Mesenteric fat pad (tissue), 1 donor: Measurements from ENCODE around the gene HES6. TPM values are rescaled to one million over a fixed set of nuclear protein-coding genes. Genes with fewer than 3 reads are reported as not detected.

ENCODE experiments used
- DNase-seq: peaks from one replicate; pipeline ENCODE4 v3.0.0-alpha.2; 2020; ENCODE audit warnings: low spot score
- long read RNA-seq: library from polyadenylated mRNA; unstranded; transcript quantifications from one replicate; pipeline ENCODE4 v2.0.0, GENCODE V29; 2020
- total RNA-seq: library from RNA; stranded (reverse); fragmentation: NEBNext Ultra II Directional; extraction: Animal tissue kit (Norgen Biotek cat#: 25700); gene quantifications from one replicate; pipeline ENCODE4 v1.2.1, GENCODE V29; 2021
- donor health status: DM: yes; HTN: yes; CAD: no.

HES6 gene, protein sequence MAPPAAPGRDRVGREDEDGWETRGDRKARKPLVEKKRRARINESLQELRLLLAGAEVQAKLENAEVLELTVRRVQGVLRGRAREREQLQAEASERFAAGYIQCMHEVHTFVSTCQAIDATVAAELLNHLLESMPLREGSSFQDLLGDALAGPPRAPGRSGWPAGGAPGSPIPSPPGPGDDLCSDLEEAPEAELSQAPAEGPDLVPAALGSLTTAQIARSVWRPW
- 4.3 TPM for total RNA-seq
- long read RNA-seq, partial matches to known transcripts, result 0 of 3 reads
- long read RNA-seq, other reads (novel, unspliced or antisense), result 1 of 3 reads

DNA sequence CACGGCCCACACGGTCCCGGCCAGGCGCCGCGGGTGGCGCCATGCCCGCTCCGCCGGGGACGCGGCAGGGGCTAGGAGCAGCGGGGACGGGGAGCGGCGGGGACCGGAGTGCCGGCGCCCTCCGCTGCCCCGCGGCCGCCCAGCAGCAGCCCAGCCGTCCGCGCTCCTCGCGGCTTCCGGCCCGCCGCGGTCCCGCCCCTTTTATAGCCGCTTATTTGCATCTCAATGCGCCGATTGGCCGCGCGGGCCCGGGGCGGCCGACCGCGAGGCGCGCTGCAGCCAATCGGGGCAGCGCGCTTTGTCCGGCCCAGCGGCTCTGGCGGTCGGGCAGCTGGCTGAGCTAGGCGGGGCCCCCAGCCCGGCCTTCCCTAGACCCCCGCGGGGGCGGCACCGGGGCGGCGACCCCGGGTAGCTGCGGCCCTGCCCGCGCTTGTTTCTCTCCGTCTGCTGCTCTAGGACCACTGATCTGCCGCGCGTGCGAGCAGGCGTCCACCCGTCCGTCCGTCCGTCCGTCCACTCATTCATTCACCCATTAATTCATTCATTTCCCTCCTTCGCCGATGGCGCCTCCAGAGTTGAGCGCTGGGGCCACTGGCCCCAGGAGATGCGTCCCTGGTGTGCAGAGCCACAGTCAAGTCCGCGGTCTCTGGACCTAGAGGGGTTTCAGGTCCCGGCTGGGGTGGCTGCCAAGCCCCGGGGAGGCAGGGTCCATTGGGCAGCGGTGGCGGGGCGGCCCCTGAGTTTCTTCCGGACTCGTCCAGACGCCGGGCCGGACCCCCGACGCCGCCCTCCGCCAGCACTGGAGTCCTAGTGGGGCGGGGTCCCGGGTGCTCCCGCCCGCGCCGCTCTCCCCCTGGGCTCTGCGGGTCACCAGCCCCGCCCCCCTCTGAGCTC is at the start of gene HES6:
Gene HES6 (minus strand): TSS at position 176 of the 894 bp plus-strand sequence. CDS start 133 bp downstream, at position 43.
- DNase-seq, result peak; percentile 96

DNA sequence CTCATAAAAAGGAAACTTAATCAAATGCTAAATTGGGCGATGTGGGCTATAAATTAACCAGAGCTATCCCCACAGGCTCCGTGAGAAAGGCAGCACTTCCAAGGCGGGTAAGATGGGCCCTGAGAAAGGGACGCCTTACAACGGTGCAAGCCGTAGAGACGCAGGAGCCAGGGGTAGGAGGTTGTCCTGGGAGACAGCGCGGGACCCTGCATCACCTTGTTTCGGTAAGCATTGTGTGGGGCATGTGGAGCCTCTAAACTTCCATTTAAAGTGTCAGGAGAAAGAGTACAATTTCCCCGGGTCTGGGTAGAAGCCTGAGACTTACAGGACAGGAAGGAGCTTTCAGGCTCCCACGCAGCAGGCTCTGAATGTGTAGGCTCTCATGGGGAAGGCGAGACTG is 49.7 kb upstream of the HES6 start:
- DNase-seq, result no peak

DNA sequence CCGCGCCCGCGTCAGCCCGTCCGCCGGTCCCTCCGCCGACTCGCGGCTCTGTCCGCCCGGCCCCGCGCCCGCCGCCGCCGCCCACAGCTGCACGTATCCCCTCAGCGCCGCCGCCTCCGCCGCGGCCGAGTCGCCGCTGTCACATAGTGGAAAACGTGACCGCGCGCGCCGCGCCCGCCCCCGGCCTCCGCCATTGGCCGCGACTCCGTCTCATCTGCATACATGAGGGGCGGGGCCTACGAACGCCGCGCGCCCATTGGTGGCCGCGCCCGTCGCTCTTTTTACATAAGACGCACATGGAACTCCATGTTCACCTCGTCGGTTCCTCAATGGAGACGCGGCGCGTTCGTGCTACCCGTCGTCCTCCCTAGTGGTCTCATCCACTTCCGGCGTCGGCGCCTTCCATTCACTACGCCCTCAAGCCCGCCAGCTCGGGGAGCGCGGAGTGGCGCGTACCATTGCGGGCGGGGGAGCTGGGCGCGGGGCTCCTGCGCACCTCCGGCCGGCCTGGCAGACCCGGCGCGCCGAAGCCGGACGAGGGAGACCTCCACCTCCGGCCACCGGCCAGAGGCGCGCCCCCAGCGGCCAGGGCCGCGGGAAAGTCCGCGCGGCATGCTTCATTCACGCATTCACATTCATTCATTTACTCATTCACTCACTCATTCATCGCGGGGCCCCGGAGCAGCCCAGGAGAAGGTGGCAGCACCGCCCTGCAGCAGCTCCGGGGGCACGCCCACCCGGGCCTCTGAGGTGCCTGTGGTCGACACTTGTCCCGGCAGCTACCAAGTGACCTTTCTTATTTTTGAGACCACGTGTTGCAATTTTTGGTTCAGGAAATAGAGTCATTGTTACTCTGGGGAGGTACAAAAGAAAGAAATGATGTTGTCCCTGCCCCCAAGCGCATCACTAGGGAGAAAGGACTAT is 49.1 kb upstream of the HES6 start:
- peak; percentile 100 for DNase-seq

DNA sequence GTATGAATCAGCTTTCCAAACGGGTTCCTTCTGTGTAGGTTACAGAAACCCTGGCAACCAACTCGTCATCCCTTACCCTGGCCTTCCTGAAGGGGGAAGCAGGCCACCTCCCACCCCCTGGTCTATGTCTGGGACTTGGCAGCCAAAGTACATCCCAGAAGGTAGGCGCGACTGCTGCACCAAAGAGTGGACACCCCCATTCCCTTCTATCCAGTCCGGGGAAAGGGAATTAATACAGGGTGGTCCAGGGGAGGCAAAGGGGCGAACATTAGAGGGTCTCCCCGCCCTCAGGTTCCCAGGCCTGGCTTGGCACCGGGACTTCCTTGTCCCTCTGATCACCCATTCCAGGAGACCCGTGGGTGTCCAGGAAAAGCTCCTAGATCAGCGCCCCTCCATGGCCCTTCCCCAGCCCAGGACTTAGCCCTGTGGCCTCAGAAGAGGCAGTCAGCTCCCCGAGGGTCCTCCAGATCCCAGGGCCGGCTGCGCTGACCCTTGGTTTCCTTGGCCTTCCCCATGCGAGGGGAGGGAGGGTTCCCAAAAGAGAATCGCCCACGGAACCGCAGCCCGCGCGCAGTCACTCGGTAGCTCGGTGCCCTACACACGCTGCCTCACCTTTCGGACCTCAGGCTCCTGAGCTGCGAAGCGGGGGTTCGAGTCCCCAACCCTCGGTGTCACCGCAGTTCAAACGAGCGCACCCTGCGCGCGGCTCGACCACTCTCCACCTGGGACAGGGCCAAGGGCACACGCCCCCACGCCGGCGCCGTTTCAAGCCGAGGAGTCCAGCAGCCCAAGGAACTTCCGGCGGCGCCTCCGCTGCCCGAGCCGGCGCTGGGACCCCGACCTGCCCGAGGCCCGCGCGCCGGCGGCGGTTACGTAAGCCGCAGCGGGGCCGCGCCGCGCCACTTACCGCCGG is 48.2 kb upstream of the HES6 start, which contains the start of gene PER2:
Gene PER2 (minus strand): TSS at position 874 of the 913 bp plus-strand sequence. CDS start 10,674 bp downstream, outside the sequence.
- DNase-seq, result no peak

DNA sequence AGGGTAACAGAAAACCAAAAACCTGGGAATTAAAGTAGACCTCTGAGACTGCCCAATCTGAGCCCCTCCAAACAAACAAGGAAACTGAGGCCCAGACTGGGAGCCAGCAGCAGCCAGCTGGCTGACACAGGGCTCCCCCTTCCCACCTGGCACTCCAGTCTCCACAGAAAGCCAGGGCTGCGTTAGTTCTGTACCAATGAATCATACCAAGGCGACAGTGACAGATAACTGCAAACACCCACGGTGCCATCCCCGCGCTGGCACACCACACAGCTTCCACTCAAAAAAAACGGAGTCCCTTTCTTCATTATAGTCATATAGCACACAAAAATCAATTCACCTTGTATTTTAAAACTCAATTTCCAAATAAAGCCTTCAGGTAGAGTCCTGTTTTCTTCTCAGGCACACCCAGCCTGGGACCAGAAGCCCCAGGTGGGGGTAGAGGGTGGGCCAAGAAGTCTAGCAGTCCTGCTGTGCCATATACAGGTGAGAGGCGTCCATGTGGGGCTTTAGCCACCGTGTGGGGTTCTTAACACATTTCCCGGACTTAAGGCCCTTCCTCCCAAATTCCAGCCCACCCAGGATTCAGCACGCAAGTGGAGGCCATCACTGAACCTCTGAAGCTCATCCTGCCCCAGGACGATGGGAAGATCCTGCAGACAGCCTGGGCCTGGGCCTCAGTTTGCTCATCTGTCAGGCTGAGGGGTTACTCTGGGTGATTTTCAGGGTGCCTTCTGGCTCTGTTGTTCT is 47.3 kb upstream of the HES6 start:
- DNase-seq, result no peak

DNA sequence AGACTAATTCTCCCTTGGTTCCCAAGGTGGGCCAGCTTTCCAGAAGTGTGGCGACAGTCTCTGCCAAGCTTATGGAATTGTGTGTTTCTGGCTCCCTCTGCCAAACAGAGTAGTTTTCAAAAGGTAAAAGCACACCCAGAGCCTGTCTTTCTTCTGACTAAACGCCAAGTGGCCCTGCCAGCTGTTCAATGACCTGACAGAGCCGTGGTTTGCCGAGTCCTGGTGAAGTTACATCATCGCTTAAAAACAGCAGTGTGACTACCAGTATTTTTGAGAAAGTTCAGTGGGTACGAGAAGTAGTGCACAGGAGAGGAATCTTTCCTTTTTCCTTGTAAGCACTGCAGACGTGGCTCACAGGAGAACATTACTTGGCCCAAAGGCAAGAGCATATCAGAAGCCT is 46.7 kb upstream of the HES6 start:
- DNase-seq, result no peak

DNA sequence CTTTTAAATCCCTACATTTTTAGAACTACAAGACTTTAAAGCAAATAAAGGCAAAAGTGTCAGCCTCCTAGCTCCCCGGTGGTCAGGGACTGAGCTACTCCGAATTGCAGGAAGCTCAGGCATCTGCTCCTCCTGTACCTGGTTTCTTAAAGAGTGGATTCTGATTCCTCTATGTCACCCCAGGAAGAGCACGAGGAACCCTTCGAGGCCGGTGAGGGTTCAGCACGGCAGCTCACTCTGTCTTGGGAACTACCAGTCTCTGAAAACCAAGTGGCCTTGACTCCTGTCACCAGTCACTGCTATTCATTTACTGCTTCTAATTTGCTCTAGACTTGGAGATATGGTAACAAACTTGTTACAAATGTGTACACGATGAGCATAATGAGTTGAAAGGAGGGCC is 46.3 kb upstream of the HES6 start:
- no peak for DNase-seq

DNA sequence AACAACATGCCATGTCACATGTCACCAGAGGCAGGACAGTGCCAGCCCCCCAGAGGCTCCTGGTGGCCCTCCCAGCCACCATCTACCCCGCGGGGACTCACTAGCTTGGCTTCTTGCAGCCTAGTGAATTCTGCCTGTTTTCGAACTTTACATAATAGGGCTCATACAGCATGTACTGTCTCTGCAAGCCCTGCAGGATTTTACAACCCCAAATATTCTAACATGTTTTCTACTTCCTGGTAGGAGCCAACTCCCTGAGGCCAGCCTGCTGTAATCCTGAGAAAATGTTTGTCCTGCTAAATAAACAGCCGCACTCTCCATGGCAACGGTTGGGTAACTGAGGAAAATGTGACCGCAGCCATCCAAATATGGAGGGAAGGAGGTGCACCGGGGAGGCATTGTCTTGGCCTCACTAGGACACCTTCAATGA is 45.8 kb upstream of the HES6 start:
- DNase-seq, result no peak

DNA sequence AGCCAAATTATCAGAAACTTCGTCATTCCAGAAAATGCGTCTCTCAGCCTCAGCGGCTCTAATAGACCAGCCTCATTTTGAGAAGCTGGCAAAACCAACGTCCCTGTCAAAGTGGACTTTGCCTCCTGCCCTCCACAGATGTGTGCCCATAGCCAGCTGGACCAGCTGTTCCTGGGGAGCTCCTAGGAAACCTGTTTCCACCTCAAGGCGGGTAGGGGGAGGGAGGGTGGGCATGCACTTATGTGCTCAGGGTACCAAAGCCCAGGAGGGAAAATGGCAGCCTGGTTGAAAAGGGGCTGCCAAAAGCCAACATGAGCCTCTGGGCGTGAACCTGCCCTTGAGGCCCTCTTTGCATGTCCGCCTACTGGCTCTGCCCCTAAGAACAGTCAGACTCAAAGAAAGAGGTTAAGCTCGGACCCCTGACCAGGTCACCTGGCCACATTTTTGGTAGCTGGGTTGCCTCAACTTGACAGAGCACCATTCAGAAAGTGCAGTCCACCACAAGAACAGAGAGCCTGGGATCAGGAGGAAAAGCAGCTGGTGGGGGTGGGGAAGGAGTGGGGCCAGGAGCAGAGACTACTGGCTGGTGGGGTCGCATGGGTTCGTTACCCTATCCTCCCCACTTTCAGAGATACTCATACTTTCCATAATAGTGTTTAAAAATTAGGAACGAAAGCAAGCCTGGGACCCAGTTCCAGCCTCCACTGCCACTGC is 45.1 kb upstream of the HES6 start:
- no peak for DNase-seq

DNA sequence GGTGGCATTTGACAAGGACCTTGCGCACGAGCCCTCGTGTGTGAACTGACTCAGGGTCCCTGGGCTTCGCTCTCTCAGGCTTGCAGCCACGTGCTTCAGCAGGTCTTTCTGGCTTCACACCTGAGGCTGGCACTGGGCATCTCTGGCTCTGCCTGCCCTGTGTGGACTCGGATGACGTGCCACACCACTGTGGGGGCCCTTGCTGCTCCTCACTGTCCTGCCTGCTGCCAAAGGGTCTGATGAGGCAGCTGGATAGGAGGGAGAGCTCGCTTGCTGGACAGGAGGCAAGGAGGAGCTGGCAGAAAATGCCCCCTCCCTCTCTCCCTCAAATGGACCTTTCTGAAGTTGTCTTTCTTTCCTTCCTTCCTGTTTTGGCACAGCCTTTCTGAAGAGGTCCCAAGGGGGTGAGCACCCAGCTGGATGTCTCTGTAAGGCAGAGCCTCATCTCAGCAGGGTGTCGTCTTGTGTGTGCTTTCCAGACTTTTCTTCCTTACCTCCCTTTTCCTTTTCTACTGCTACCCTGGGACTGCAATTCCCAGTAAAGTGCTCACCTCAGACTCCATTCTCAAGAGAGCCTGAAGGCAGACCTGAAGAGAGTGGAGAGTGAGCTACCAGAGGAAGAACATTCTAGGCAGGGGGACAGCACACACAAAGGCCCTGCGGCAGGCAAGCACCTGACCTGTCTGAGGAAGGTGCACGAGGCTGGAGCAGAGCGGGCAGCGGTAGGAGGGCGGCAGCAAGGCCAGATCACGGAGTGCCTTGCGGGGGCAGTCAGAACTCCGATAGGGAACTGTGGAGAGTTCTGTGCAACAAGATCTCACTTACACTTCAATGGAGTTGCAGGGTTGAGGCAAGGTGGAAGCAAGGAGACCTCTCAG is 43.3 kb upstream of the HES6 start:
- DNase-seq, result no peak

DNA sequence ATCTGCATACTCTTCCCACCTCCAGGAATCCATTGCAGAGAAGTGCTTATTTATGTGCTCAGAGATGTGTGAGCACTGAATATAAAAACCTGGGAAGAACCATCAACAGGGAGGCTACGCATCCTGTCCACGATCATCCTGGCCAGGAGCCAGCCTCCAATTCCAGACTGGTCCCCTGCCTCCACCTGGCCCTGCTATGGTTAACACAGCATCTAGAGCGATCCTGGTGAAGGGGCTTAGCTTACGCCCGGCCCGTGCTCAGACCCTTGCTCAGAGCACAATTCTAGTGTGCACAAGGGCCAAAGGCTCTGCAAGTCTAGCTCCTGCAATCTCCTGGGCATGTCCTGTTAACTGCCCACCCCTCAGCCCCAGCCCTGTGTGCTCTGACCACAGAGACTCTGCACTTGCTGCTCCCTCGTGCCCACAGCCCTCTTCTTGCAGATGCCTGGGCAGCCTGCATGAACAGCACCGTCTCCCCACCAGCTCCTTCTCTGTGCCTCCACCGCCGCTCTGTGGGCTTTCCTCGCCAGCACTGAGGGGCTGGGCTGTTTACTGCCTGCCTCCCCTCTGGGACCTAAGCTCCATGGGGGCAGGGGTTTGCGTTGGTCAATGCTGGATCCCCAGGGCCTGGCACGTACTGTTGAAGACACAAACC is 42.1 kb upstream of the HES6 start:
- no peak for DNase-seq

DNA sequence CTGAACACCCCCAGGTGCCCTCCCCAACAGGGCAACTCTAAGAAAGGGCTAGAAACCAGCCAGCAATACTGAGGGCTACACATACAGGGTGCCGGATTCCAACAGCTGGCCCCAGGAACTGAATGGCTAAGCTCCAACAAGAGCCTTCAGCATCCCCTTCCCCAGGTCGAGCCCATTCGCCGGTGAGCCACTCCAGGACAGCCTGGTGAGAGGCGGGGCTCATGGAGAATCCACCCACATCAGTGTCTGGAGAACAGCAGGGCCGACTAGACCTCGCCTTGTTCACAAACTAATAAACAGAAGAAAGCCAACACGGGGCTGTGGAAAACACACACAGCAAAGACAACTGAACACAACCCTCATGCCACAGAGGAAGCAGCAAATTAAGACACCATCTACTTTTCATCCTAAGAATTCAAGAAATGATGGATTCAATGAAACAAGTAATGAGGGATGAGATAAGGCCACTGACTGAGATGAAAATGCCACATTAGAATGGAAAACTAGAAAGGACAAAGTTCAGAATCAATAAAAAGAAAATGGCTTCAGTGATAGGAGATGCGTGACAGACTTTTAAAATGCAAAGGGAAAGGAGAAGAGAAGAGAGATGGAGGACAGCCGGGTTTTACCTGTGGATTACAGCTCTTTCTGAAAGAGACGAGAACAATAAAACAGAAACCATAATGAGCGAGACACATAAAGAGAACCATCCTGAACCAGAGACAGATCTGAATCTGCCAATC is 40.4 kb upstream of the HES6 start:
- no peak for DNase-seq

DNA sequence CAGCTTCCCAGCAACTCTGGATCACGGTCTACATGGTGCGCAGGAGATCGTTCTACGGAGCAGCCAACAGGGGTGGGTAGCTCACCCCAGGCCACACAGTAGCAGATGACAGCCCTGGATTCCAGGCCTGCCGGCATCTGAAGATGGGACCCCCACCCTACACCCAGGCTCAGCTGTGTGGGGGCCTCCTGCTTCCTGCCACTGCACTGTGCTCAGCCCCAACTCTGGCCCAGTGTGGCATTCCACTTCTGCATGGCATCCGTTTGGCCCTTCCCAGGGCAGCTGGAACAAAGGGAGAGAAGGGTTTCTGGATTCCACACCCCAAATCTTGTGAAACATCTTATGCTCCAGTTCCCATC is 39.5 kb upstream of the HES6 start:
- no peak for DNase-seq

DNA sequence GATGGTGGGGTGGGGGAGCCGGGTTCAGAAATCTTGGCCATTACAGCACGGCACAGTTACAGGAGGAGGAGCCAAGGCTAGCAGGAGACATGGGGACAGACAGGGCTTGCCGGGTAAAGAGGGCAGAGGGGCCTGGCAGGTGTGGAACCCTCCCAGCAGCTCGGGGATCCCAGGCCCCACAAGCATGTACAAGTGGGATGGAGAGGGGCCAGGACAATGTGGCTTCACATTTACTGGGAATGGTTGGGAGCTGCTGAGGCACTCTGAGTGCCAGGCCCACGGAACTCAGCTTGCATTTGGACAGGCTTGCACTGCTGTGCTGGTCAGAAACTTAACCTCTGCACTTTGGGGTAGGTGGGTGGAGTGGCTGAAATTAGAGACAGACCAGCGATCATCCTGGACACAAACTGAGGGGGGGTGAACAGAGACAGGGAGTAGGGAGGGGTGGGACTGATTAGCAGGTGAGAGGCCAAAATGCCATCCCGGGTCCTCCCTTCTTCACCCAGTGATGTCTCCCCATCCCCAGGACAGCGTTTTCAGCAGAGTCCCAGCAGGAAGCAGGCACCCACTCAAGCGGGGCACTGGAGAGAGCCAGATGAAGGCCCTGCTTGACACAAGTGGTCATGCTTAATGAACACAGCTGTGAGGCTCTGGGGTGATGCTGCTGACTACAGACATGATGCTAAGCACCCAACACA is 38.9 kb upstream of the HES6 start:
- no peak for DNase-seq

DNA sequence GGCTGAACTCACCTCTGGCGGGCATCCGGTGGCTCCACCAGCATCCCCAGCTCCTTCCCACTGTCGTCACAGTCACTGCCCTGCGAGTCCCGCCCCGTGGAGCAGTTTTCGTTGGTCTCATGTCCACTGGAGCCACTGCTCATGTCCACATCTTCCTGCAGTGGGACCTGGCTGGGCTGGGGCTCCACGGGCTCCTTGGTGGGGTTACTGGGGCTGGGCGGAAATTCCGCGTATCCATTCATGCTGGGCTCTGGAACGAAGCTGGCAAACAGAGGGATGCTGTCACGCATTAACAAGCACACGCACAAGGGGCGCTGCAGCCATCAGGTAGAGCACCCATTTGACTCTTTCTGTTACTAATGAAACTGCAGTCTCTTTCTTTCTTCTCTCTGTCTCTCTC is 37.9 kb upstream of the HES6 start:
- no peak for DNase-seq
